Esophagus muscularis mucosa (tissue), 4 donors: Measurements from ENCODE around the gene TMEM9B. TPM values are rescaled to one million over a fixed set of nuclear protein-coding genes. Genes with fewer than 3 reads are reported as not detected.

ENCODE experiments used
- DNase-seq: peaks from one replicate; pipeline ENCODE4 v3.0.0-alpha.2; 2017; ENCODE audit errors: extremely low spot score
- H3K27ac ChIP-seq, 4 donors: fragments of 200-600 bp; sonication (generic); replicated peaks in 1 of 4; 1 replicate in 3 of 4; 2 replicates in 1 of 4; pipeline ENCODE4 v1.5.1; 2016 to 2019; ENCODE audit warnings: mild to moderate bottlenecking in 1 of 4
- H3K27me3 ChIP-seq, 4 donors: fragments of 200-600 bp; sonication (generic); one replicate each; pipeline versions ENCODE4 v1.5.1 to v1.6.0; 2016 to 2019
- H3K36me3 ChIP-seq, 4 donors: fragments of 200-600 bp; sonication (generic); one replicate each; pipeline ENCODE4 v1.5.1; 2016 to 2019
- H3K4me1 ChIP-seq, 4 donors: fragments of 200-600 bp; sonication (generic); one replicate each; pipeline ENCODE4 v1.5.1; 2016 to 2019
- H3K4me3 ChIP-seq, 4 donors: fragments of 200-600 bp; sonication (generic); 1 replicate in 2 of 4; 2 replicates in 2 of 4; pipeline ENCODE4 v1.5.1; 2016 to 2019; ENCODE audit warnings: mild to moderate bottlenecking in 4 of 4, moderate library complexity in 1 of 4
- H3K9me3 ChIP-seq, 4 donors: fragments of 200-600 bp; sonication (generic); 1 replicate in 3 of 4; 2 replicates in 1 of 4; pipeline ENCODE4 v1.5.1; 2016 to 2019
- EP300 ChIP-seq: sonication (generic); formaldehyde crosslinking; IDR thresholded peaks from one replicate; pipeline ENCODE4 v1.6.1; 2017; ENCODE audit warnings: antibody characterized with exemption
- POLR2A ChIP-seq: fragments of 450-650 bp; IDR thresholded peaks from one replicate; pipeline ENCODE4 v1.6.1; 2017; ENCODE audit warnings: antibody characterized with exemption, moderate library complexity, mild to moderate bottlenecking, low read depth
- POLR2AphosphoS5 ChIP-seq, 2 donors: sonication (generic); formaldehyde crosslinking; IDR thresholded peaks; one replicate each; pipeline ENCODE4 v1.6.1; 2017; ENCODE audit warnings: antibody characterized with exemption in 2 of 2
- WGBS: methylation state at CpG from one replicate; pipeline ENCODE4 v1.1.5; 2018; 5-methylcytosine and 5-hydroxymethylcytosine counted together
- intact Hi-C: fragments of 100-400 bp; cut with DNase I; formaldehyde crosslinking; loops from one replicate; pipeline ENCODE4 v1.15.1; 2023
- total RNA-seq, 4 donors: library from RNA; depleted of rRNA; stranded (reverse); fragments of >200 nt; gene quantifications; one replicate each; pipeline versions ENCODE4 v1.1.0 to v1.2.1, GENCODE V29; 2016
- TF ChIP-seq, protein P1 (sequence below), 3 experiments: fragments of 200-600 bp in 2 of 3; fragments of 450-650 bp in 1 of 3; sonication (generic) in 2 of 3; IDR thresholded peaks; one replicate each; pipeline ENCODE4 v1.5.1; 2017 to 2019; ENCODE audit warnings: antibody characterized with exemption in 3 of 3, mild to moderate bottlenecking in 2 of 3, moderate library complexity in 1 of 3

The TMEM9B gene
- total RNA-seq, 4 donors from 2014 or later = 13.3 to 24.4 (median 20.5) TPM

DNA sequence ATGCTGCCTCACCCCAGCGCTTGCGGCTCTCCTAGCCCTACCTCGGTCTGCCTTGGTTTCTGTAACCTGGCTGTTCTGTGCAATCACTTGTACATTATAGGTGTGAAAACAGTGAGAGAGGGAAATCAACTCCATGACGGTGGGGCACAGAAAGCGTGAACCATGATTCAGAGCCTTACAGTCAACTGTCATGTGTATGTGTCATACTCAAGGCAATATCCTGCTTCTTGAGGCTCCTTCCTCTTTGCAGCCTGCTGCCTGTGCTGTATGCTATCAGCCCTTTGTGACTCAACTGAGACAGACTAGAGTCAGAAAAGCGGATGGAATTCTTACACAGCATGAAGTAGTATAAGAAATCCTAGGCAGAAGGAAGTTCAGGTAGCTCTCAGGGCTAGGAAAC is 37.5 kb upstream of the TMEM9B start:
- H3K9me3 ChIP-seq = no peaks in the 10 kb centered on the region
- no peak overlapping the region for H3K4me3 ChIP-seq
- DNase-seq = no peak
- peaks cover 0 to 4% (median 0%) of the 10 kb centered on the region in 4 donors for H3K27me3 ChIP-seq
- H3K27ac ChIP-seq = no peak overlapping the region
- H3K4me1 ChIP-seq = peaks cover 18 to 22% (median 19%) of the 10 kb centered on the region in 4 donors
- WGBS = 78% methylated on average over 6 of the region's 6 CpGs
- TF ChIP-seq, protein P1, sequence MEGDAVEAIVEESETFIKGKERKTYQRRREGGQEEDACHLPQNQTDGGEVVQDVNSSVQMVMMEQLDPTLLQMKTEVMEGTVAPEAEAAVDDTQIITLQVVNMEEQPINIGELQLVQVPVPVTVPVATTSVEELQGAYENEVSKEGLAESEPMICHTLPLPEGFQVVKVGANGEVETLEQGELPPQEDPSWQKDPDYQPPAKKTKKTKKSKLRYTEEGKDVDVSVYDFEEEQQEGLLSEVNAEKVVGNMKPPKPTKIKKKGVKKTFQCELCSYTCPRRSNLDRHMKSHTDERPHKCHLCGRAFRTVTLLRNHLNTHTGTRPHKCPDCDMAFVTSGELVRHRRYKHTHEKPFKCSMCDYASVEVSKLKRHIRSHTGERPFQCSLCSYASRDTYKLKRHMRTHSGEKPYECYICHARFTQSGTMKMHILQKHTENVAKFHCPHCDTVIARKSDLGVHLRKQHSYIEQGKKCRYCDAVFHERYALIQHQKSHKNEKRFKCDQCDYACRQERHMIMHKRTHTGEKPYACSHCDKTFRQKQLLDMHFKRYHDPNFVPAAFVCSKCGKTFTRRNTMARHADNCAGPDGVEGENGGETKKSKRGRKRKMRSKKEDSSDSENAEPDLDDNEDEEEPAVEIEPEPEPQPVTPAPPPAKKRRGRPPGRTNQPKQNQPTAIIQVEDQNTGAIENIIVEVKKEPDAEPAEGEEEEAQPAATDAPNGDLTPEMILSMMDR (IDR thresholded peaks at IDR 0.05) = no peak
- TF ChIP-seq POLR2A (no peak), POLR2AphosphoS5 (IDR thresholded peaks at IDR 0.05) (no peak), EP300 (no peak)
- H3K36me3 ChIP-seq = no peaks in the 10 kb centered on the region
- intact Hi-C loops = no loop called here

DNA sequence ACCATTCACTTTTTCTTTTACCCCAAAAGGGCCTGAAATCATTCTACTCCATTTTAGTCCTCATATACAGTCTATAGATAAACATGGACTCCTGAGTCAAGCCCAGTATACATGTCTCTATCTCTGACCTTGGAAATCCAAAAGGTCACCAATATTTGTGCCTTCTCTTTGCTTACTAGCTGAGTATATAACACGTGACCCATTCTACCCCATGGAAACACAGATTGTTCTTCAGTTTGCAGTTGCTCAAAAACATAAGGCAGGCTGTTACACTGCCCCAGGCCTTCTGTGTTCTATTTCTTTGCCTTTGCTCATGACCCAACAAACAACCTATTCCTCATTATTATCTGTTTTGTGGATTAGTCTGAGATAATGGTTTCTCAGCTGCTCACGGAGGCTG is 33.8 kb upstream of the TMEM9B start:
- TF ChIP-seq POLR2AphosphoS5 (IDR thresholded peaks at IDR 0.05) = no peak
- intact Hi-C loops = no loop called here
- no peaks in the 10 kb centered on the region for H3K36me3 ChIP-seq
- 90% methylated on average over 2 of the region's 2 CpGs for WGBS
- peaks cover 2 to 4% (median 3%) of the 10 kb centered on the region in 4 donors for H3K4me1 ChIP-seq
- H3K4me3 ChIP-seq = no peak overlapping the region
- H3K9me3 ChIP-seq = no peaks in the 10 kb centered on the region
- no peak for DNase-seq
- no peaks in the 10 kb centered on the region for H3K27me3 ChIP-seq
- no peak overlapping the region for H3K27ac ChIP-seq

DNA sequence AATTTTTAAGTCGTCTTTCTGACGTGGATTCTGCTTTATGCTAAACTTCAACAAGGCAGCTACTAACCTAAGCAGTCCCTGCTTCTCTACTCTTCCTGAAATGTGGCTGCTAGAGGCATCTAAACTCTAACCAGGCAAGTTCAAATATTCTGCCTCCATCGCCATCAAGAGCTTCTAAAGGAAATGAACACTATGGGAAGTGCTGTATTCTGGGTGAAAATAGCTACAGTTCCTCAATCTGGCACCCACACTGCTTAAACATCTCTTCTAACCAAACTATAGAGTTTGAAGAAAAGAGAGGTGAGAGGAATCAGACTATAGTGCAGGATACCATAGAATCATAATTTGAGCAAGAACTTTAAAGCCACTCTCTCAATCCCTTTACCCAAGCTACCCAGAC is 33.2 kb upstream of the TMEM9B start:
- Histone ChIP-seq H3K27me3 (no peaks in the 10 kb centered on the region), H3K36me3 (no peaks in the 10 kb centered on the region), H3K4me1 (no peaks in the 10 kb centered on the region), H3K27ac (no peak overlapping the region), H3K4me3 (no peak overlapping the region), H3K9me3 (no peaks in the 10 kb centered on the region)
- TF ChIP-seq EP300 (no peak), POLR2AphosphoS5 (IDR thresholded peaks at IDR 0.05) (no peak), POLR2A (no peak)
- TF ChIP-seq, protein P1 (IDR thresholded peaks at IDR 0.05) = no peak
- intact Hi-C loops = no loop called here
- no peak for DNase-seq
- WGBS = 88% methylated on average over 3 of the region's 3 CpGs

DNA sequence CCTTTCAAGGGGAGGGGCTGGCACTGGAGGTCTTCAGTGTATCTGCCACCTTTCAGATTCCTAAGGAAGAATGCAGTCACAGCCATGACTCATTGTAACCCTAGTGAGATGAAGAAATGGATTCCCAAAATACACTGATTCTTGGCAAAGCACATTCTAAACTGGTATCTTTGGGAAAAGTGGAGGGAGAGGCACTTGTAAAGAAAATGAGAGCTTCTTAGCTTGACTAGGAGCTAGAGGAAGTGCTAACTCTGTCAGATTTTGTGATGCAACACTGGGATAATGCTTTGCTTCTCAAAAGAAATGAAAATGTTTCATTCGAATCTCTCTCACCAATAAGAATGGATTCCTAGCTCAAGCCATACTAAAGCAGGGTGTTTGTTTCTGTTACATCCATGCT is 25.2 kb upstream of the TMEM9B start:
- Histone ChIP-seq H3K4me3 (no peak overlapping the region), H3K27me3 (no peaks in the 10 kb centered on the region), H3K36me3 (no peaks in the 10 kb centered on the region), H3K4me1 (no peaks in the 10 kb centered on the region), H3K27ac (no peak overlapping the region), H3K9me3 (no peaks in the 10 kb centered on the region)
- no peak for DNase-seq
- TF ChIP-seq, protein P1 (IDR thresholded peaks at IDR 0.05) = no peak
- 93% methylated on average over 1 of the region's 1 CpG for WGBS
- intact Hi-C loops = no loop called here

DNA sequence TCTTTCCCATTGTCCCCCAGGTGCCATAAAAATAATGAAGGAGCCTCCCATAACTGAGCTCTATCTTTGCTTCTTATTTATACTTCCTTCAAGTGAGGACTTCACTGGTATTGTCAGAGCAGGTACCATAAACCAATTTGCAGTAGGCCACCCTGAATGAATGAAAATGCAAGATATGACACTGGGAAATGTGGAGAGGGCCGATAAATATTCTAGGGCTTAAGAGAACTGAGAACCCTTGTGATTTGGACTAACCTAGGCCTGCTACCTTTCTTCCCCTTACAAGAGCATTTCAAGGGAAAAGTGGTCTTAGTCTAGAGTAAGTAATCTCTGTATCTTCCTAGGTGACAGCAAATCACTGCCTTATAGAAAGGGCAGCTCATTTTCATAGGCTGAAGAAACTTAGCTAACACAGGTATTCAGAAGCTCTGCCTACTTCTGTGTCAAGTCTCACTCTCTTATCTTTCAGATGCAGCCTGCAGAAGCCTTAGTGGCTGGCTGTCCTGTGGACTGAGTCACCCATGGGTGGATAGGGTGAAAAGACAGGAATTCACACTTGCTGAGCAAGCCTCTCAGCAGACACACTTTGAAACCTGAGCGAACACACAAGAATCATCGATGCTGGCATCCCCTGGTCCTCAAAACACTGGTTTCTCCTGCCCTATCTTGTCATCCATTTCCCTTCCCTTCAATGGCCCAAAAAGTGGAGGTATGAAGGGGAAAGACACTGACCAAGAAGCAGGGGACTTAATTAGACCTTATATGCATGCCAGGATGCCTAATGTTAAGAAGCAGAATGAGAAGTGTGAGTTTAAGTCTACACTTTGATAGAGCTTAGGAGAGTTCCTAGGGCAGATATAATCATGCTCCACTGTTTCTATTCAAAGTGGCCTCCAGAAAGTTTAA is 24.3 kb upstream of the TMEM9B start:
- no peak for DNase-seq
- H3K36me3 ChIP-seq = no peaks in the 10 kb centered on the region
- no peak overlapping the region for H3K4me3 ChIP-seq
- WGBS = 60% methylated on average over 3 of the region's 3 CpGs
- TF ChIP-seq, protein P1 (IDR thresholded peaks at IDR 0.05) = no peak
- TF ChIP-seq POLR2A = no peak
- TF ChIP-seq EP300 = no peak
- no peak for TF ChIP-seq POLR2AphosphoS5 (IDR thresholded peaks at IDR 0.05)
- H3K9me3 ChIP-seq = no peaks in the 10 kb centered on the region
- intact Hi-C loops = no loop called here
- no peaks in the 10 kb centered on the region for H3K4me1 ChIP-seq
- H3K27ac ChIP-seq = no peak overlapping the region
- no peaks in the 10 kb centered on the region for H3K27me3 ChIP-seq
